Esophagus squamous epithelium (tissue), 4 donors: ENCODE results near the gene TAS2R31.

ENCODE experiments used
- POLR2A ChIP-seq, 4 donors: fragments of 450-650 bp; IDR thresholded peaks; one replicate each; pipeline ENCODE4 v1.6.1; 2017; ENCODE audit warnings: antibody characterized with exemption in 4 of 4, mild to moderate bottlenecking in 4 of 4, moderate library complexity in 3 of 4
- TF ChIP-seq, protein P1 (sequence below), 6 experiments: fragments of 450-650 bp in 4 of 6; fragments of 200-600 bp in 2 of 6; sonication (generic) in 2 of 6; IDR thresholded peaks; one replicate each; pipeline ENCODE4 v1.5.1; 2016 to 2019; ENCODE audit warnings: antibody characterized with exemption in 6 of 6, mild to moderate bottlenecking in 4 of 6, moderate library complexity in 4 of 6

DNA sequence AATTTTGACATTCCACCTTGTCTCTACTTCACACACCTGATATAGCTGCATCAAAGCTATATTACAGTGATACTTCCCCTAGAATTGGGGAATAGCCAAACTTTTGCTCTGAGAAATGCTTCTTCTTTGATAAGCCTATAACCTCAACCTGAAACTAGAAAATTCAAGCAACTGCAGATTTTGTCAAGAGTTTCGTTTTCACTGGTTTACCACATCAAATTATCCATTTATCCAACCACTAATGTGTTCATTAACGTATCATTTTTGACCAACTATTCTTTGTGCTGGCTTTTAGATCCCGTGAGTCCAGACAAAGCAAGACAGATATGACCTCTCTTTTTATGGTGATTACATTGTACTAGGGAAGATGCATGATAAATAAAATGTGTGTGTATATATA is 44.4 kb upstream of the TAS2R31 start:
- TF ChIP-seq, protein P1, sequence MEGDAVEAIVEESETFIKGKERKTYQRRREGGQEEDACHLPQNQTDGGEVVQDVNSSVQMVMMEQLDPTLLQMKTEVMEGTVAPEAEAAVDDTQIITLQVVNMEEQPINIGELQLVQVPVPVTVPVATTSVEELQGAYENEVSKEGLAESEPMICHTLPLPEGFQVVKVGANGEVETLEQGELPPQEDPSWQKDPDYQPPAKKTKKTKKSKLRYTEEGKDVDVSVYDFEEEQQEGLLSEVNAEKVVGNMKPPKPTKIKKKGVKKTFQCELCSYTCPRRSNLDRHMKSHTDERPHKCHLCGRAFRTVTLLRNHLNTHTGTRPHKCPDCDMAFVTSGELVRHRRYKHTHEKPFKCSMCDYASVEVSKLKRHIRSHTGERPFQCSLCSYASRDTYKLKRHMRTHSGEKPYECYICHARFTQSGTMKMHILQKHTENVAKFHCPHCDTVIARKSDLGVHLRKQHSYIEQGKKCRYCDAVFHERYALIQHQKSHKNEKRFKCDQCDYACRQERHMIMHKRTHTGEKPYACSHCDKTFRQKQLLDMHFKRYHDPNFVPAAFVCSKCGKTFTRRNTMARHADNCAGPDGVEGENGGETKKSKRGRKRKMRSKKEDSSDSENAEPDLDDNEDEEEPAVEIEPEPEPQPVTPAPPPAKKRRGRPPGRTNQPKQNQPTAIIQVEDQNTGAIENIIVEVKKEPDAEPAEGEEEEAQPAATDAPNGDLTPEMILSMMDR (IDR thresholded peaks at IDR 0.05), result no peak
- no peak for TF ChIP-seq POLR2A (IDR thresholded peaks at IDR 0.05)
